K562 (cell line): ENCODE measurements around the gene SAXO2. TPM values are rescaled to one million over a fixed set of nuclear protein-coding genes. Genes with fewer than 3 reads are reported as not detected.
"Not testable (repeated sequence)": the region's sequence is repeated elsewhere in the genome, so short reads cannot be mapped to it uniquely, and the experiment has no call there.

Experiments used
- ATAC-seq: fragments of 200-7000 bp; cut with Tn5 transposase; 3 replicates; pipeline ENCODE4 v1.9.1; 2020; ENCODE audit warnings: moderate library complexity
- BruUV-seq: library from RNA; stranded (reverse); fragments of 400-500 nt; replicated peaks from 2 replicates; lab custom pipeline; 2021; lab: Mats Ljungman, UMichigan
- CTCF ChIA-PET: fragments of 300-600 bp; formaldehyde crosslinking; extraction: SDS; loops from one replicate; lab custom pipeline; 2021; ENCODE audit warnings: low intra/inter-chr PET ratio; lab: Yijun Ruan, JAX
- POLR2A ChIA-PET: fragments of 300-600, 350-650 bp; sonication (Branson Sonifier 250); formaldehyde crosslinking; extraction: SDS; loops from one replicate; lab custom pipeline; 2021; ENCODE audit warnings: antibody characterized with exemption, inconsistent platforms; lab: Yijun Ruan, JAX
- DNase-seq, 4 experiments: peaks; one replicate each; pipeline versions ENCODE4 v3.0.0 to v3.0.0-alpha.2; 2011 to 2018; ENCODE audit warnings: low spot score in 3 of 4, mixed read lengths in 3 of 4; ENCODE audit errors: extremely low read depth in 1 of 4
- FAIRE-seq: peaks from 2 replicates; lab custom pipeline; 2011; peaks lifted over from hg19 to GRCh38; lab: Jason Lieb, UNC
- H2AFZ ChIP-seq: 2 replicates; pipeline ENCODE4 v1.6.0; 2011; ENCODE audit warnings: low read depth, low read length, control low read depth, inconsistent platforms
- H3K27ac ChIP-seq: fragments of 200-600 bp; 3 replicates; pipeline ENCODE4 v1.8.0; 2011; ENCODE audit warnings: low read depth, mild to moderate bottlenecking, control low read depth, inconsistent platforms, low read length, moderate library complexity, mixed read lengths; ENCODE audit errors: extremely low read depth
- H3K27me3 ChIP-seq, 2 experiments: fragments of 300-600 bp in 1 of 2; 2 replicates in 1 of 2; 3 replicates in 1 of 2; pipeline versions ENCODE4 v1.6.0 to v1.8.0; 2011; ENCODE audit warnings: inconsistent platforms in 2 of 2, low read length in 2 of 2, mild to moderate bottlenecking in 1 of 2, mixed read lengths in 1 of 2, moderate library complexity in 1 of 2; ENCODE audit not compliant: control insufficient read depth in 2 of 2, insufficient read depth in 2 of 2
- H3K36me3 ChIP-seq: fragments of 300-600 bp; 3 replicates; pipeline ENCODE4 v1.8.0; 2011; ENCODE audit warnings: mild to moderate bottlenecking, low read length, inconsistent platforms; ENCODE audit not compliant: control insufficient read depth, insufficient read depth
- H3K4me1 ChIP-seq, 2 experiments: fragments of 200-600 bp in 1 of 2; replicated peaks in 1 of 2; 2 replicates in 1 of 2; 3 replicates in 1 of 2; pipeline versions ENCODE4 v1.5.1 to v1.8.0; 2011; ENCODE audit warnings: inconsistent platforms in 2 of 2, low read length in 2 of 2, mild to moderate bottlenecking in 1 of 2, mixed read lengths in 1 of 2, moderate library complexity in 1 of 2; ENCODE audit not compliant: control insufficient read depth in 2 of 2, insufficient read depth in 2 of 2
- H3K4me2 ChIP-seq: 2 replicates; pipeline ENCODE4 v1.6.1; 2011; ENCODE audit warnings: low read length, control low read depth, inconsistent platforms, mixed read lengths; ENCODE audit not compliant: insufficient read depth
- H3K4me3 ChIP-seq: fragments of 200-600 bp; sonication (generic), shearing (Covaris generic); 2 replicates; pipeline ENCODE4 v1.5.1; 2016; ENCODE audit warnings: control low read depth, inconsistent platforms
- H3K79me2 ChIP-seq: fragments of 200-600 bp; 3 replicates; pipeline ENCODE4 v1.8.0; 2011; ENCODE audit warnings: low read length, inconsistent platforms; ENCODE audit not compliant: control insufficient read depth, insufficient read depth
- H3K9ac ChIP-seq, 2 experiments: 2 replicates each; pipeline versions ENCODE4 v1.6.0 to v1.6.1; 2011; ENCODE audit warnings: low read depth in 2 of 2, low read length in 2 of 2, control low read depth in 1 of 2, inconsistent platforms in 1 of 2, mild to moderate bottlenecking in 1 of 2, mixed read lengths in 1 of 2; ENCODE audit not compliant: insufficient read depth in 1 of 2
- H3K9me1 ChIP-seq: one replicate; pipeline ENCODE4 v1.6.0; 2011; ENCODE audit warnings: inconsistent platforms, mild to moderate bottlenecking, low read length, moderate library complexity; ENCODE audit not compliant: control insufficient read depth, insufficient read depth
- H3K9me3 ChIP-seq: replicated peaks from 2 replicates; pipeline ENCODE4 v1.5.1; 2011; ENCODE audit warnings: low read depth, low read length, inconsistent platforms; ENCODE audit not compliant: control insufficient read depth, insufficient read depth
- H4K20me1 ChIP-seq: replicated peaks from 2 replicates; pipeline ENCODE4 v1.6.1; 2011; ENCODE audit warnings: low read length, inconsistent platforms, mixed read lengths; ENCODE audit not compliant: control insufficient read depth, insufficient read depth
- CREB3 ChIP-seq: fragments of 450-650 bp; conservative IDR thresholded peaks from 2 replicates; pipeline ENCODE4 v1.6.1; 2016; ENCODE audit warnings: missing genetic modification characterization, low read depth, mild to moderate bottlenecking, missing compliant biosample characterization, moderate library complexity
- TEAD1 ChIP-seq, 2 experiments: fragments of 450-650 bp in 1 of 2; sonication (generic) in 1 of 2; formaldehyde crosslinking; IDR thresholded peaks; 2 replicates each; pipeline versions ENCODE4 v1.4.0 to v1.8.0; 2020 to 2022; ENCODE audit warnings: mild to moderate bottlenecking in 2 of 2, missing genetic modification reagents in 1 of 2
- WGBS: fragments of 100-300 bp; shearing (Covaris generic); methylation state at CpG from one replicate; pipeline ENCODE4 v1.1.6; 2016; ENCODE audit warnings: low coverage, mixed read lengths; ENCODE audit not compliant: insufficient coverage; ENCODE audit errors: missing lambda C conversion rate; 5-methylcytosine and 5-hydroxymethylcytosine counted together
- in situ Hi-C: fragments of 300-500 bp; cut with MboI; formaldehyde crosslinking; loops from 4 replicates; pipeline ENCODE4 v1.15.0; 2018; ENCODE audit warnings: inconsistent platforms, mixed read lengths
- intact Hi-C: fragments of 100-400 bp; cut with micrococcal nuclease; formaldehyde crosslinking; loops from 2 replicates; pipeline ENCODE4 v1.14.2; 2022
- polyA plus RNA-seq, 8 experiments: library from polyadenylated mRNA; depleted of rRNA in 4 of 8; stranded (reverse) in 5 of 8; unstranded in 3 of 8; fragments of >200 nt; fragmentation: Nextera tagmentation in 2 of 8; fragmentation: Illumina TruSeq in 1 of 8; extraction: Ambion mirVana in 2 of 8; extraction: Trizol in 1 of 8; gene quantifications; 2 replicates each; pipeline versions ENCODE4 v1.2.1 to v1.2.3, GENCODE V29; 2011 to 2014; ENCODE audit warnings: inconsistent platforms in 1 of 8, missing spikeins in 1 of 8
- total RNA-seq, 7 experiments: library from RNA; depleted of rRNA in 6 of 7; stranded (reverse); fragments of >200 nt in 6 of 7; fragmentation: Illumina TruSeq in 2 of 7; extraction: Trizol in 2 of 7; gene quantifications; 2 replicates each; pipeline versions ENCODE4 v1.2.1 to v1.2.3, GENCODE V29; 2011 to 2021; ENCODE audit warnings: low replicate concordance in 1 of 7

SAXO2 gene
- total and polyA plus RNA-seq, 9 of the 15 experiments (the other 6 are each of a cell fraction or from before 2014, with no cell fraction given) = 3.1 to 14.2 (median 8.2) TPM

- H3K9me1 ChIP-seq = no peaks in the 10 kb centered on the region
- FAIRE-seq (no peak), ATAC-seq (no peak), DNase-seq (no peak)
- 17% methylated on average over 2 of the region's 2 CpGs for WGBS
- intact Hi-C loops (no loop called here), in situ Hi-C loops (no loop called here)
- peaks cover 3 to 23% of the 10 kb centered on the region in 2 experiments; a peak in 3 of 5 replicates for H3K4me1 ChIP-seq
- no peaks in the 10 kb centered on the region; a peak in 1 of 5 replicates for H3K27me3 ChIP-seq
- H3K9ac ChIP-seq = no peak overlapping the region
- no peak overlapping the region for H3K4me3 ChIP-seq
- no peaks in the 10 kb centered on the region for H3K9me3 ChIP-seq
- BruUV-seq = no TSS peak
- H3K4me2 ChIP-seq = no peak overlapping the region
- ChIA-PET CTCF (no interaction called here), POLR2A (no interaction called here)
- H4K20me1 ChIP-seq = no peaks in the 10 kb centered on the region
- H3K36me3 ChIP-seq = no peaks in the 10 kb centered on the region
- no peak for TF ChIP-seq CREB3 (tag)
- no peak for TF ChIP-seq TEAD1 (CRISPR knock-in tag; IDR thresholded peaks at IDR 0.05)
- H3K79me2 ChIP-seq = no peaks in the 10 kb centered on the region
- H2AFZ ChIP-seq = no peak overlapping the region
- no peak overlapping the region for H3K27ac ChIP-seq
Measured at GRCh38 chr15:82313446-82313845, 50.8 kb downstream of the SAXO2 start.

- DNase-seq, H3K4me3 ChIP-seq, H3K79me2 ChIP-seq, H3K27ac ChIP-seq, CTCF ChIA-PET, intact Hi-C loops, POLR2A ChIA-PET, H4K20me1 ChIP-seq, BruUV-seq, H2AFZ ChIP-seq, H3K9me1 ChIP-seq, H3K27me3 ChIP-seq, H3K9me3 ChIP-seq, H3K9ac ChIP-seq, H3K36me3 ChIP-seq, H3K4me2 ChIP-seq, FAIRE-seq, ATAC-seq, in situ Hi-C loops: not testable (repeated sequence)
- peaks cover 3 to 23% of the 10 kb centered on the region in 2 experiments; a peak in 3 of 5 replicates for H3K4me1 ChIP-seq
- 32% methylated on average over 14 of the region's 21 CpGs for WGBS
Measured at GRCh38 chr15:82313951-82314768, 51.5 kb downstream of the SAXO2 start.
